ENCODE measurements around the gene BHMT. TPM values are rescaled to one million over a fixed set of nuclear protein-coding genes. Genes with fewer than 3 reads are reported as not detected.

Gene BHMT
- total and polyA plus RNA-seq, 2 of the 4 experiments (the other 2 are of a cell fraction): not detected

DNA sequence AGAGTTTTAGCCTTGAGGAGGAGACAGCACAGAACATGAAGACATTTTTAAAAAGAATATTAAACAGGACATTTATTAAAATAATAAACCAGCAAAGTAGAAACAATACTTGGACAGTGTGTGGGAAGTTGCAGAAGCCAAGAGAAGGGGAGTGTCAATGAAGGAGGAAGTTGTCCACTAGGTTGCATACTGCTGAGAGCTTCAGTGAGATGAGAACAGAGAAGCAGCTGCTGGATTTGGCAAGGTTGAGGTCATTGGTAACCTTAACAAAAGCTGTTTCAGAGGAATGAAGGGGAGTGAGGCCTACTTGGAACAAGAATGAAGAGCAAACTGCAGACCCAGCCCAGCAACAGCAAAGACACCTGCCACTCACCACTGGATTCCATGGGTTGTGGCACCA is 11.4 kb downstream of the BHMT start:
- H3K23ac ChIP-seq (ENCODE audit: low read depth, low read length): no peak overlapping the region
- H2AFZ ChIP-seq (replicated peaks; ENCODE audit: low read length, poor library complexity): no peak overlapping the region
- no peak overlapping the region for H2AK9ac ChIP-seq (replicated peaks; ENCODE audit: low read depth, low read length, poor library complexity)
- H3K18ac ChIP-seq (ENCODE audit: low read depth, low read length): no peak overlapping the region
- DNase-seq (no peak), ATAC-seq (ENCODE audit: low read depth) (no peak)
- CTCF ChIA-PET: interaction anchor here (1.1 to 1.2 kb wide), 2 partner anchors 16 to 102 kb away, joined by 3 read pairs; no protein-coding TSS in a partner anchor
- no peak overlapping the region for H2BK5ac ChIP-seq (ENCODE audit: low read depth, low read length, poor library complexity, severe bottlenecking)
- no peak overlapping the region for H4K91ac ChIP-seq (ENCODE audit: insufficient read depth, low read depth, low read length)
- peaks cover 4% of the 10 kb centered on the region; the same call in 1 of the 2 replicates for H3K27me3 ChIP-seq (ENCODE audit: control insufficient read depth, insufficient read depth, low read length)
- H2AK5ac ChIP-seq (ENCODE audit: low read depth, low read length): no peak overlapping the region
- POLR2A ChIA-PET (ENCODE audit: unreplicated experiment): no interaction called here
- no peak overlapping the region for H3K56ac ChIP-seq (ENCODE audit: extremely low read depth, insufficient read depth, low read length)
- H3K9me3 ChIP-seq (ENCODE audit: control insufficient read depth, insufficient read depth, low read length): no peaks in the 10 kb centered on the region
- no TSS peak for BruUV-seq (replicated peaks)
- H3K9ac ChIP-seq (ENCODE audit: low read depth, low read length): no peak overlapping the region
- no peaks in the 10 kb centered on the region for H3K4me1 ChIP-seq (ENCODE audit: control insufficient read depth, insufficient read depth, low read length)
- no peak overlapping the region for H2BK120ac ChIP-seq (ENCODE audit: low read depth, low read length)
- H3K27ac ChIP-seq (ENCODE audit: insufficient read depth, low read length): no peak overlapping the region
- dilution Hi-C loops (cut with HindIII; ENCODE audit: low sequenced_read_pairs, unreplicated experiment): no loop called here
- no peak overlapping the region for H3K4me3 ChIP-seq (ENCODE audit: insufficient read depth, low read depth, low read length)
- H2BK15ac ChIP-seq (ENCODE audit: low read depth, low read length): no peak overlapping the region
- H3K36me3 ChIP-seq (ENCODE audit: control insufficient read depth, insufficient read depth, low read length): no peaks in the 10 kb centered on the region
- no peak overlapping the region for H3K4ac ChIP-seq (ENCODE audit: low read depth, low read length)
- intact Hi-C loops (cut with micrococcal nuclease): no loop called here
- H2BK20ac ChIP-seq (ENCODE audit: low read depth, low read length): no peak overlapping the region
- H3K14ac ChIP-seq (replicated peaks; ENCODE audit: low read depth, low read length): no peak overlapping the region
- TF ChIP-seq SMC3 (IDR thresholded peaks at IDR 0.05; ENCODE audit: low read depth, low read length) (no peak), MXI1 (IDR thresholded peaks at IDR 0.05; ENCODE audit: borderline replicate concordance, low read depth, low read length) (no peak)
- no peak overlapping the region for H4K5ac ChIP-seq (ENCODE audit: low read depth, low read length)
- H3K4me2 ChIP-seq (ENCODE audit: low read depth, low read length): no peak overlapping the region
- in situ Hi-C loops (cut with MboI; ENCODE audit: low sequenced_read_pairs): no loop called here
- H4K8ac ChIP-seq (ENCODE audit: low read depth in 2 of 2, low read length in 2 of 2): no peak overlapping the region
- no peaks in the 10 kb centered on the region for H3K79me1 ChIP-seq (ENCODE audit: low read depth in 1 of 2, low read length in 2 of 2)
- no peaks in the 10 kb centered on the region for H3K9me1 ChIP-seq (ENCODE audit: insufficient read depth, low read length)
- no peaks in the 10 kb centered on the region for H4K20me1 ChIP-seq (ENCODE audit: insufficient read depth, low read length)

All from IMR-90 (cell line).